Measurements from ENCODE around the gene ZNF423.

DNA sequence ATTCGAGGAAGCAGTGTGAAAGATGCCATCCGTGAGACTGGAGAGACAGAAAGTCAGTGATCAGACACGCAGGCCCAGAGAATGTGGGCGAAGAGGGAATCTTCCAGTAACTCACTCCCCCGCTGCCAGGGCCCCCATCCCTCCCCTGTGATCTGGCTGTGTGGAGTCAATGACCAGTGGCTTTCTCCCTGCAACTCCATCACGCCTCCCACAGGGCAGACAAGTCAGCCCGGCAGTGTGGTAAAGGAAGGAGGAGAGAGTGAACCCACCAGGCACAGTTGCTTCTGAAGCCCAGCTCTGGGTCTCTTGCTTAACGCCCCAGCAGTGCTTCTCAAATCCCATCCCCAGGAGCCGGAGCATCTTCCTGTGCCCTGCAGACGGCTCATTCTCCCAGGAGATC, 142.1 kb downstream of the ZNF423 start:
- no peak for TF ChIP-seq POLR2A (IDR thresholded peaks at IDR 0.05)
- TF ChIP-seq, protein P1, sequence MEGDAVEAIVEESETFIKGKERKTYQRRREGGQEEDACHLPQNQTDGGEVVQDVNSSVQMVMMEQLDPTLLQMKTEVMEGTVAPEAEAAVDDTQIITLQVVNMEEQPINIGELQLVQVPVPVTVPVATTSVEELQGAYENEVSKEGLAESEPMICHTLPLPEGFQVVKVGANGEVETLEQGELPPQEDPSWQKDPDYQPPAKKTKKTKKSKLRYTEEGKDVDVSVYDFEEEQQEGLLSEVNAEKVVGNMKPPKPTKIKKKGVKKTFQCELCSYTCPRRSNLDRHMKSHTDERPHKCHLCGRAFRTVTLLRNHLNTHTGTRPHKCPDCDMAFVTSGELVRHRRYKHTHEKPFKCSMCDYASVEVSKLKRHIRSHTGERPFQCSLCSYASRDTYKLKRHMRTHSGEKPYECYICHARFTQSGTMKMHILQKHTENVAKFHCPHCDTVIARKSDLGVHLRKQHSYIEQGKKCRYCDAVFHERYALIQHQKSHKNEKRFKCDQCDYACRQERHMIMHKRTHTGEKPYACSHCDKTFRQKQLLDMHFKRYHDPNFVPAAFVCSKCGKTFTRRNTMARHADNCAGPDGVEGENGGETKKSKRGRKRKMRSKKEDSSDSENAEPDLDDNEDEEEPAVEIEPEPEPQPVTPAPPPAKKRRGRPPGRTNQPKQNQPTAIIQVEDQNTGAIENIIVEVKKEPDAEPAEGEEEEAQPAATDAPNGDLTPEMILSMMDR (IDR thresholded peaks at IDR 0.05) = no peak
